Suprapubic skin (tissue), 3 donors: Measurements from ENCODE around the gene RGS7.

Experiments used
- POLR2AphosphoS5 ChIP-seq, 3 donors: sonication (generic); formaldehyde crosslinking; IDR thresholded peaks; one replicate each; pipeline ENCODE4 v1.6.1; 2017; ENCODE audit warnings: antibody characterized with exemption in 3 of 3
- TF ChIP-seq, protein P1 (sequence below), 2 donors: fragments of 200-600 bp in 1 of 2; fragments of 450-650 bp in 1 of 2; sonication (generic) in 1 of 2; IDR thresholded peaks; one replicate each; pipeline ENCODE4 v1.5.1; 2016 to 2019; ENCODE audit warnings: antibody characterized with exemption in 2 of 2, mild to moderate bottlenecking in 1 of 2, moderate library complexity in 1 of 2

DNA sequence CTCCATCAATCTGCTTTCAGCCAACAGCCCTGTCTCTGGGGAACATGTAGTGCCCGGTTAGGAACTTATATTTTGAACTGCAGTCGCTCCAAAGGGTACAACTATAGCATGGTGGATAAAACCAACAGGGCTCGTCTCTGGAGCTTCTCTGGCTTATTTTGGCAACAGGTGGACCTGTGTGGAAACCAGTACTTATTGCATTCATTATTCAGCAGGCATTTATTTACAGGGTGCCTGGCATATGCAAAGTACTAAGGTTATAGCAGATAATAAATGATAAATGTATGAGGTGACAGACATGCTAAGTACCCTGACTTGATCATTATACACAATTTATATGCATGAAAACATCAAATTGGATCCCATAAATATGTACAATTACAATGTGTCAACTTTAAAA is 93.7 kb downstream of the RGS7 start:
- TF ChIP-seq, protein P1, sequence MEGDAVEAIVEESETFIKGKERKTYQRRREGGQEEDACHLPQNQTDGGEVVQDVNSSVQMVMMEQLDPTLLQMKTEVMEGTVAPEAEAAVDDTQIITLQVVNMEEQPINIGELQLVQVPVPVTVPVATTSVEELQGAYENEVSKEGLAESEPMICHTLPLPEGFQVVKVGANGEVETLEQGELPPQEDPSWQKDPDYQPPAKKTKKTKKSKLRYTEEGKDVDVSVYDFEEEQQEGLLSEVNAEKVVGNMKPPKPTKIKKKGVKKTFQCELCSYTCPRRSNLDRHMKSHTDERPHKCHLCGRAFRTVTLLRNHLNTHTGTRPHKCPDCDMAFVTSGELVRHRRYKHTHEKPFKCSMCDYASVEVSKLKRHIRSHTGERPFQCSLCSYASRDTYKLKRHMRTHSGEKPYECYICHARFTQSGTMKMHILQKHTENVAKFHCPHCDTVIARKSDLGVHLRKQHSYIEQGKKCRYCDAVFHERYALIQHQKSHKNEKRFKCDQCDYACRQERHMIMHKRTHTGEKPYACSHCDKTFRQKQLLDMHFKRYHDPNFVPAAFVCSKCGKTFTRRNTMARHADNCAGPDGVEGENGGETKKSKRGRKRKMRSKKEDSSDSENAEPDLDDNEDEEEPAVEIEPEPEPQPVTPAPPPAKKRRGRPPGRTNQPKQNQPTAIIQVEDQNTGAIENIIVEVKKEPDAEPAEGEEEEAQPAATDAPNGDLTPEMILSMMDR (IDR thresholded peaks at IDR 0.05) = no peak
- no peak for TF ChIP-seq POLR2AphosphoS5 (IDR thresholded peaks at IDR 0.05)
